ENCODE results near the gene P3R3URF. TPM values are rescaled to one million over a fixed set of nuclear protein-coding genes. Genes with fewer than 3 reads are reported as not detected.

P3R3URF gene
- total RNA-seq, 1 donor from 2014 or later, result not detected

- intact Hi-C loops (cut with DNase I), result no loop called here
- ATAC-seq (no peak), DNase-seq (ENCODE audit: low spot score) (no peak)
Measured at GRCh38 chr1:46150085-46150484, 26.2 kb downstream of the P3R3URF start.

GRCh38 chr1:46148318-46148717 lies 28.0 kb downstream of the P3R3URF start:
- intact Hi-C loops (cut with DNase I), result no loop called here
- DNase-seq (ENCODE audit: low spot score) (no peak), ATAC-seq (no peak)

- ATAC-seq (no peak), DNase-seq (ENCODE audit: low spot score) (no peak)
- intact Hi-C loops (cut with DNase I), result no loop called here
Measured at GRCh38 chr1:46137916-46138315, 38.4 kb downstream of the P3R3URF start.

- ATAC-seq (no peak), DNase-seq (ENCODE audit: low spot score) (no peak)
- intact Hi-C loops (cut with DNase I), result no loop called here
Measured at GRCh38 chr1:46136711-46137110, 39.6 kb downstream of the P3R3URF start.

- DNase-seq (ENCODE audit: low spot score), result no peak
- intact Hi-C loops (cut with DNase I), result no loop called here
- no peak for ATAC-seq
Measured at GRCh38 chr1:46134660-46135331, 41.5 kb downstream of the P3R3URF start.

- DNase-seq (ENCODE audit: low spot score) (no peak), ATAC-seq (no peak)
- intact Hi-C loops (cut with DNase I), result no loop called here
Measured at GRCh38 chr1:46133781-46134350, 42.4 kb downstream of the P3R3URF start.

- no peak for DNase-seq (ENCODE audit: low spot score)
- intact Hi-C loops (cut with DNase I), result no loop called here
- ATAC-seq, result peak; percentile 52
Measured at GRCh38 chr1:46133181-46133658, 43.1 kb downstream of the P3R3URF start.

GRCh38 chr1:46132529-46133180 lies 43.6 kb downstream of the P3R3URF start, which contains the start of gene PIK3R3:
Gene PIK3R3 (minus strand): TSS chr1:46132629. CDS start chr1:46131952, 677 bp downstream.
- ATAC-seq, result peak; percentile 100
- peak; percentile 98 for DNase-seq (ENCODE audit: low spot score)
- intact Hi-C loops (cut with DNase I), result no loop called here

GRCh38 chr1:46131712-46132528 lies 44.4 kb downstream of the P3R3URF start:
- DNase-seq (ENCODE audit: low spot score) (no peak), ATAC-seq (no peak)
- intact Hi-C loops (cut with DNase I), result no loop called here

GRCh38 chr1:46131093-46131492 lies 45.2 kb downstream of the P3R3URF start:
- ATAC-seq (no peak), DNase-seq (ENCODE audit: low spot score) (no peak)
- intact Hi-C loops (cut with DNase I), result no loop called here

- intact Hi-C loops (cut with DNase I), result no loop called here
- DNase-seq (ENCODE audit: low spot score), result no peak
Measured at GRCh38 chr1:46130606-46131005, 45.7 kb downstream of the P3R3URF start.

GRCh38 chr1:46130121-46130520 lies 46.2 kb downstream of the P3R3URF start:
- intact Hi-C loops (cut with DNase I), result no loop called here
- DNase-seq (ENCODE audit: low spot score) (no peak), ATAC-seq (no peak)

More at GRCh38 chr1:46130606-46131005, 45.7 kb downstream of the P3R3URF start:
- no peak for ATAC-seq

GRCh38 chr1:46128344-46128743 lies 47.9 kb downstream of the P3R3URF start:
- ATAC-seq, result no peak
- DNase-seq (ENCODE audit: low spot score), result no peak
- intact Hi-C loops (cut with DNase I), result no loop called here

Other genes with a start within 250 kb of the P3R3URF start
- 53.5 TPM for gene PIK3R3, start 43.9 kb downstream of the P3R3URF start, total RNA-seq
- 4.2 TPM for gene TSPAN1, start 1.4 kb downstream of the P3R3URF start, total RNA-seq
- 87.2 TPM for gene POMGNT1, start 21.9 kb upstream of the P3R3URF start, total RNA-seq
- gene LURAP1, start 26.8 kb upstream of the P3R3URF start, total RNA-seq, result 16.1 TPM
- gene RAD54L, start 71.3 kb upstream of the P3R3URF start, total RNA-seq, result 1.8 TPM
- gene LRRC41, start 127.1 kb upstream of the P3R3URF start, total RNA-seq, result 47.7 TPM
- 103 TPM for gene UQCRH, start 127.2 kb upstream of the P3R3URF start, total RNA-seq
- gene NSUN4, start 164.3 kb upstream of the P3R3URF start, total RNA-seq, result 24.8 TPM
- gene FAAH, start 217.8 kb upstream of the P3R3URF start, total RNA-seq, result 34.4 TPM